Stimulated activated naive CD8-positive, alpha-beta T cell treated with anti-CD3 and anti-CD28 coated beads, Interleukin-15, Interleukin-2, amounts not matched to agents 100 U/mL and 50 U/mL, for 24 hours (primary cell): Measurements from ENCODE around the gene PSKH1.
A peak's percentile ranks its signal among the peaks of the same experiment; 100 is the strongest.
"Not testable (repeated sequence)": the region's sequence is repeated elsewhere in the genome, so short reads cannot be mapped to it uniquely, and the experiment has no call there.

Experiments used
- ATAC-seq: fragments of 150-1000 bp; cut with Tn5 transposase; one replicate; pipeline ENCODE4 v1.10.0; 2021
- DNase-seq: peaks from one replicate; pipeline ENCODE4 v3.0.0; 2021

The PSKH1 gene

GRCh38 chr16:67924140-67924906 is 31.3 kb downstream of the PSKH1 start:
- ATAC-seq = no peak
- DNase-seq = no peak

GRCh38 chr16:67926181-67926750 is 33.2 kb downstream of the PSKH1 start:
- ATAC-seq = no peak
- DNase-seq = no peak

GRCh38 chr16:67927131-67927941 is 34.3 kb downstream of the PSKH1 start:
- ATAC-seq (no peak), DNase-seq (no peak)

- ATAC-seq = no peak
- no peak for DNase-seq
These were observed 35.1 kb downstream of the PSKH1 start for GRCh38 chr16:67928147-67928546.

GRCh38 chr16:67928561-67929364 is 35.7 kb downstream of the PSKH1 start:
- peak; percentile 79 for ATAC-seq
- DNase-seq = peak; percentile 85

- DNase-seq (no peak), ATAC-seq (no peak)
These were observed 37.1 kb downstream of the PSKH1 start for GRCh38 chr16:67930191-67930590.

- no peak for ATAC-seq
- DNase-seq = no peak
These were observed 37.7 kb downstream of the PSKH1 start for GRCh38 chr16:67930678-67931211.

- DNase-seq (no peak), ATAC-seq (no peak)
These were observed 38.8 kb downstream of the PSKH1 start, which contains the start of gene CTRL for GRCh38 chr16:67931712-67932461. TSS of gene CTRL (minus strand) at chr16:67931862. CDS start at chr16:67931852, 10 bp downstream.

GRCh38 chr16:67932462-67932840 is 39.4 kb downstream of the PSKH1 start:
- DNase-seq (no peak), ATAC-seq (no peak)

GRCh38 chr16:67933805-67934204 is 40.8 kb downstream of the PSKH1 start:
- DNase-seq (no peak), ATAC-seq (no peak)

GRCh38 chr16:67934306-67935100 is 41.4 kb downstream of the PSKH1 start:
- no peak for ATAC-seq
- DNase-seq = no peak

- no peak for DNase-seq
These were observed 42.0 kb downstream of the PSKH1 start for GRCh38 chr16:67935101-67935401.

GRCh38 chr16:67935402-67936123 is 42.5 kb downstream of the PSKH1 start:
- peak; percentile 96 for DNase-seq
- ATAC-seq = peak; percentile 91

More at GRCh38 chr16:67935101-67935401, 42.0 kb downstream of the PSKH1 start:
- no peak for ATAC-seq

GRCh38 chr16:67936124-67936879 is 43.2 kb downstream of the PSKH1 start, which contains the start of gene PSMB10:
TSS of gene PSMB10 (minus strand) at chr16:67936850. CDS start at chr16:67936749, 101 bp downstream.
- no peak for ATAC-seq
- no peak for DNase-seq

GRCh38 chr16:67936880-67937605 is 44.0 kb downstream of the PSKH1 start:
- peak; percentile 78 for DNase-seq
- peak; percentile 50 for ATAC-seq

GRCh38 chr16:67937713-67938112 is 44.7 kb downstream of the PSKH1 start:
- not testable (repeated sequence) for DNase-seq, ATAC-seq

GRCh38 chr16:67939507-67940445 is 46.7 kb downstream of the PSKH1 start:
- ATAC-seq (peak; percentile 30), DNase-seq (peak; percentile 76)
